DMS79 (cell line): ENCODE data around the gene LRRFIP2.
"Not testable (repeated sequence)": the region's sequence is repeated elsewhere in the genome, so short reads cannot be mapped to it uniquely, and the experiment has no call there.

Source experiments
- DNase-seq: peaks from one replicate; lab custom pipeline; 2025; lab: John Stamatoyannopoulos, UW

LRRFIP2 gene

GRCh38 chr3:37058117-37058516 lies 116.3 kb downstream of the LRRFIP2 start:
- DNase-seq, result no peak

DNA sequence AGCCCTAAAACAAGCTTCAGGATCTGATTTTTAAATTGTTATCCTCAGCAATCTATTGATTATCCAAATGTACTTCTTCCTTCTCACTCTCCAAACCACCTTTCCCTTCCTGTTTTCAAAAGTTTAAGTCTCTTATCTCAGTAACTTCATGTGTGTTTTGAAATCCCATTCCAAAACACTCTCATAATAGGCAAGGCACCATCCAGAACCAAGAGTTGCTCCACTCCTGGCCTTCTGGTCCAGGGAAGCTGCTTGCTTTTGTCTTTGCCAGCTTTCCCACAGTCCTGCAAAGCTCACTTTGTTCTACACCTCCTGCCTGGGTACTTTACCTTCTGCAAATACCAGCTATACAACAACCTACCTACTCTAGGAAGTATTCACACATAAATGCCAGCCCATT lies 117.6 kb downstream of the LRRFIP2 start:
- no peak for DNase-seq

- not testable (repeated sequence) for DNase-seq
Observed at GRCh38 chr3:37055077-37055476, 119.3 kb downstream of the LRRFIP2 start.

DNA sequence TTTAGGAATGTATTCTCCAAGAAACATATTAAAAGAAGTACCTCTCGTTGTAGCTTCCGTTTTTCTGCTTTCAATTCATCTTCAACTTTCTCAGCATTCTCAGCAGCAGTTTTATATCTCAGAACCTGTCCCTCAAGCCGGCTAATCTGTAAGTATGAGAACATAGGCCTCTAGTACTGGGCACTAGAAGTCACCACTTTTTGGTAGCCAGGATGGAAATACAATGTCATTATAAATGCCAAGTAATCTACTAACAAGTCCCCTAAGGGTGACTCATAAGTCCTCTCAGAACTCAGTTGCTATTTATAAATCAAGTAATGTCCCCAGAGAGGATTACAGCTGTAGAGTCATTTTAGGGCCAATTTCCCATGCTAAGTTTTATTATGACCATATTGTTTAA lies 120.0 kb downstream of the LRRFIP2 start:
- DNase-seq, result no peak

- DNase-seq, result no peak
Observed at GRCh38 chr3:37053753-37054152, 120.6 kb downstream of the LRRFIP2 start.

DNA sequence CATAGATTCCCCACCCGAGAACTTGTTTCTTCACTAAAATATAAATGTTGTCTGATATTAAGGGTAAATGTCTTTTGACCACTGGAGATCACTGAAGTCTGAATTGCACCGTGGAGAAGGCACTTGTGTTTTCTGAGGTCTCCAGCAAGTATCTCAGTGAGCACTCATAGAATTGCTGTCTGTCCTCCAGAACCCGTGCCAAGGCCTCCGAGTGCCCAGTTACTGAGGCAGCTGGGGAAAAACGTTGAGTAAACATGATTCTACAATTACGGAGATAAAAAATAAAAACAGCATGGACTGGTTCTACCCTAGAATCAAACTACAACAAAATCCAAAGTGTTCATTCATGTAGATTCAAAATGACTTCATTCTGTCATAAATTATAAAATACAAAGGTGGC lies 121.0 kb downstream of the LRRFIP2 start:
- peak; percentile 1 for DNase-seq

DNA sequence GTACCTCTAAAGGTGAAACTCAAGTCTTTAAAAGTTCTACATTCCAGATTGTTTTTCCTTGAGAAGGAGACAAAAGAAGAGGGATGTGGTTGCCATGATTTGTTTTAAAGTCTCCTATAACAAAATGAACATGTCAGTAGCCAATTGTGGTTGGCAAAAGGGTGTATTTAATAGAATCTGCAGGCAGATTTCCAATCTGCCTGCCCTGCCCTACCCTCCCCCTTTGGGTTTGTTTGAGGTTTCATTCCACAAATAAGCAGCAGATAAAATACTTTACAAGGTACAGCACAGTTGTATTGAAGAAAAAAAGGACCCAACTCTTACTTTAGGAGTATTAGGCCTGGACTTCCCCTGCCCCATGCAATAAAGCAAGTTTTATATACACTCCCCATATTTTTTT lies 121.5 kb downstream of the LRRFIP2 start:
- DNase-seq, result no peak

DNA sequence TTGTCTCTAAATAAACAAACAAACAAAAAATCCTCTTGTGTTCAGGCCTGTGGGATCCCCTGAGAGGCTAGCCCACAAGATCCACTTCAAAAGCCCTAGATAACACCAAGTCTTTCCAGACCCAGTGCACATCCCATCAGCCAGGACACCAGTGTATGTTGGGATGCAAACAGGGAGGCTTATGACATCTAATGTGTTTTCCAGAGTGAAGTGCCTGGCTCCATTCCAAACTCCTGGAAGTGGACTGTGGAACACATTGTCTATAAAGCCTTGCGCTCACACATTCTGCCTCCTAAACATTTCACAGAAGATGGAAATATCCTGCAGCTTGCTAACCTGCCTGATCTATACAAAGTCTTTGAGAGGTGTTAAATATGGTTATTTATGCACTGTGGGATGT lies 124.1 kb downstream of the LRRFIP2 start:
- DNase-seq, result no peak

GRCh38 chr3:37042712-37043111 lies 131.7 kb downstream of the LRRFIP2 start:
- DNase-seq, result not testable (repeated sequence)

GRCh38 chr3:37041546-37042195 lies 132.7 kb downstream of the LRRFIP2 start:
- DNase-seq, result no peak

DNA sequence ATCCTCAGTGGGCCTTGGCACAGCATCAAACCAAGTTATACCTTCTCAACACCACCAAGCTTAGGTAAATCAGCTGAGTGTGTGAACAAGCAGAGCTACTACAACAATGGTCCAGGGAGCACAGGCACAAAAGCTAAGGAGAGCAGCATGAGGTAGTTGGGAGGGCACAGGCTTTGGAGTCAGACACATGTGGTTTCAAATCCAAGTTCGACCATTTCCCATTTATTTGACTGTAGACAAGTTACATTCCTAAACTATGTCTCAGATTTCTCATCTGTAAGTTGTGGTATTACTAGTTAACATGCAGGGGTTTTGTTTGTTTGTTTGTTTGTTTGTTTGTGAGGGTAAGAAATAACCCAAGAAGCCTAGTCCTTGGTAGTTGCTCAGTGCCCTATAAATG lies 134.2 kb downstream of the LRRFIP2 start:
- no peak for DNase-seq

DNA sequence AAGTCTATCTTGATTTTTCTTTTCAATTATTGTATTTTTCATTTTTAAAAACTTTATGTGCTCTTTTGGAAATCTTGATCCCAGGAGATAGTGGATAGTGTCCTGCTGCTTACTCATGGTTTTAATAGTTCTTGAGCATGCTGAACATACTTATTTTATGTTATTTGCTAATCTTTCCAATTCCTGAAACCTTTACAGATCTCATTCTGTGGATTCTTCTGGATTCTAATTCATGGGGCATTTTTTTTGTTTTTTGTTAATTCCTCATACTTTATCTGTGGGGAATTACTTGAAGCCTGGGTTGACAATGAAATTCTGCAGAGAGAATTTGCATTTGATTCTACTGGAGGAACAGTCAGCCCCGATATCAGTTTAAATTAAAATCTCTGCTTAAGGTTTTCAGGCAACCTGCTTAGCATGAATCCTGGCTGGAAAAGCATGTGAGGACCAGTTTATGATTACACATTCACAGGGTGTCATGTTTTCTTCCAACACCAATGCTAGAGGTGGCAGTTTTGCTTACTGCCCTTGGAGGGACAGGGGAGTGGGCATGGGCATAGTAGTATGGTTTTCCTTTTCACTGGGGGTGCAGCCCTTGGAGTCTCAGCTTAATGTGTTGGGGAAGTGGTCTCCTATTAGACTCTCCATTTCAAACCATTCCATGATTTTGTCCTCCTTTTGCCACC lies 135.1 kb downstream of the LRRFIP2 start:
- no peak for DNase-seq

DNA sequence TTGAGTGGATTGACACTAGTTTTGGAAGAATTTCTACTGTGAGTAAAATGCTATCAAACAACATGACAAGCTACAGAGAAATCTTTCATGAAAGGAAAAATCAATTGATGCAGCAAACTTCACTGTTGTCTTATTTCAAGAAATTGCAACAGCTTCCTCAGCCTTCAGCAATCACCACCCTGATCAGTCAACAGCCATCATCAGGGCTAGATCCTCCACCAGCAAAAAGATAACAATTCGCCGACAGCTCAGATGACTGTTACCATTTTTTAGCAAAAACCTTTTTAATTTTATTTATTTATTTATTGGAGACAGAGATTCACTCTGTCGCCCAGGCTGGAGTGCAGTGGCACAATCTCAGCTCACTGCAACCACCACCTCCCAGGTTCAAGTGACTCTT lies 137.0 kb downstream of the LRRFIP2 start:
- DNase-seq, result no peak

DNA sequence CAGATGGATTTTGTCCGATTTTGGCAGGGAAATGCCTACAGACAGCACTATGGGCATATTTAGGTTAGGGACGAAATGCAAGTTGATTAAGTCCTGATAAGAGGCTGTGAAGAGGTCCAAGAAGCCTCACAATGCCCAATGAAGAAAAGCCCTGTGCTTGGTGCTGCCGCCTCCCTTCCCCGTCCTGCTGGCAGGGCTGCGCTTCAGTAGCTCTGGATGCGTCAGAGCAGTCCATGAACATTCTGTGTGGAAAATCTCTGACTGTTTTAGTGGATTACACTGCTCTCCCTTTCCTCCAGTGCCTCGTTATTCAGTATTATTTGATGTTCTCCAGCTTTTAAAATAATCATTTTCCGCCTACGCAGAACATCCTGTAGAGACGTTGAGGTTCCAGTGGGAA lies 141.4 kb downstream of the LRRFIP2 start:
- no peak for DNase-seq

DNA sequence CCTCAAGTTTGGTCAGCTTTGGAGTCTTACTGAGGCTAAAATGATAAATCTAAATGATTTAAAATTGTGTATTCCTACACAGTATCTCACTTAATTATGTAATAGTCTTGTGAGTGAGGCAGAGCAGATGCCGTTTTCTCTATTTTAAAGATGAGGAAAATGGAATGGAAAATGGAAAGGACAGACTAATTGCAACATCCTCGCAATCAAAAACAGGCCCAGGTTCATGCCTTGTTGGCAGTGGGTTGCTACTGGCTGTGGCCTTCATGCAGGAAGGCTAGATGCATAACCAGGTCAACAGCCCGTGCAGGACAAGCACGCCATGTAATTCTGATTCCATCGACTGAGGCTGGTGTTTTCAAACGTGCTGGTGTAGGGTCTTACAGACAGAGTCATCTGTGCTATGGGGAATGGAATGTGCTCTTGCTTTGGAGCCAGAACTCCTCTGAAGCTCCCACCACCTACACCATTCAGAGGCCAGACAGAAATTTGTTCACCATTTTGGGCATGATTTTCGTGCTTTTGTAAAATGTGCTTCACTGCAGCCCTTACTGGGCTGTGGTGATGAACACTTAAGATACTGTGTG lies 143.2 kb downstream of the LRRFIP2 start:
- no peak for DNase-seq

DNA sequence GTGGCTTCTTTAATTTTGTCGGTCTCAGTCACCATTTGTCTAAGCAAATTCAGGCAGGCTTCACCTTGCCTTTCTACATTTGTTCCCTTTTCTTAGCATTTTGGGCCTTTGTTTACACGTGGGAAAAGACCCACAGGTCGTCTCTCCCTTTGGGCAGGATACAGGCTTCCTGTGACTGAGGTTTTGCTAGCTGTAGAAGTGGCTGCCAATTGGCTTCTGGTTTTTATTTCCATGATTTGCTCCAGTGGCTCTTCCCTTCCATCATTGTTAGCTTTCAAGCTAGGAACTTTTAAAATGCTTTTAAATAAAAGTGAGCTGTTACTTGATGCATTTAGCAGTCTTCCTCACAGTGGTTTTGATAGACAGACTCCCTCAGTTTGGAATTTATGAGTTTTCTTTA lies 143.8 kb downstream of the LRRFIP2 start:
- DNase-seq, result no peak

DNA sequence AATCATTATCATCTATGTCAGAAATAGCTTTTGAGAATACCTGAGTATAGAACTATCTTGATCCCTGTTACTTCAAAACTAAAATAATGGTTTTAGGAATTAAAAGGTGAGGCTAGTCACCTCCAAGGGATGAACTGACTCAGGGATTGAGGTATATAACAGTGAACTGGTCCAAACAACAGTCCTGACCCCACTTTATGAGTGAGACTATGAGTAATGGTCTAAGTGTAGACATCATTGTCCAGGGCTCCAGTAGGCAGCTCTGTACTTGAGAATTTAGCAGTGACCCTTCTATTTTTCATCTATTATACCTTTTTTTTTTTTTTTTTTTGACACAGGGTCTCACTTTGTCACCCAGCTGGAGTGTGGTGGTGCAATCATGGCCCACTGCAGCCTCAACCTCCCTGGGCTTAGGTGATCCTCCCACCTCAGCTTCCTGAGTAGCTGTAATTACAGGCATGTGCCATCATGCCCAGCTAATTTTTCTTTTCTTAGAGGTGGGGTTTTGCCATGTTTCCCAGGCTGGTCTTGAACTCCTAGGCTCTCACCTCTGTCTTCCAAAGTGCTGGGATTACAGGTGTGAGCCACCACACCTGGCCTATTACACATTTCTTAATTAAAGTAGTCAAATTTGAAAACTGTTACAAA lies 144.7 kb downstream of the LRRFIP2 start:
- no peak for DNase-seq

- no peak for DNase-seq
Observed at GRCh38 chr3:37029111-37029510, 145.3 kb downstream of the LRRFIP2 start.

DNA sequence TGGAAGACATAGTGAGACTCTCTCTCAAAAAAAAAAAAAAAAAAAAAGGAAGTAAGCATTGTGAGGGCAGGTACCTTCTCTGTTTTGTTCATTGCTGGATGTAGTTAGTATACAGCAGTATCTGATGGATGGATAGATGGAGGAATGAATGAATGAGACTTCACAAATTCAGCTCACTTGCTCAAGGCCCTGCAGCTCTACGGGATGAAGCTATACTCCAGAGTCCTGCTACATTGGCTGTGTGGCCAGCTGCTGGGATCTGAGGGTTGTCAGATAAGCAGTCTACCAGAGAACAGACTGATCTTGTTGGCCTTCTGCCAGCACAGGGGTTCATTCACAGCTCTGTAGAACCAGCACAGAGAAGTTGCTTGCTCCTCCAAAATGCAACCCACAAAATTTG lies 146.1 kb downstream of the LRRFIP2 start:
- DNase-seq, result peak; percentile 64

DNA sequence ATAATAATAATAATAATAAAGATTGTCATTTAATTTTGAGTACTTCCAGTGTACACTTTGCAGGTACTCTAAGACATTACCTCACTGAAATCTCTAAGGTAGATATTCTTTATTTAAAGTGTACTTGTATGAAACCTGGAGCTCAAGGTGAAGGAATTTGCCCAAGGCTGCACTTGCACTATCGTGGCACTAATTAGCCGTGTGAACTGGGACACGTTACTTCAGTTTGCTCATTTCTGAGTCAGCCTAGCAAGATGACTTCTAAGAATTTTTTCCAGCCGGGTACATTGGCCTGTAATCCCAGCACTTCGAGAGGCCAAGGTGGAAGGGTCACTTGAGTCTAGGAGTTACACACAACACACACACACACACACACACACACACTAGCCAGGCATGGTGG lies 147.5 kb downstream of the LRRFIP2 start:
- DNase-seq, result no peak

- no peak for DNase-seq
Observed at GRCh38 chr3:37025561-37026335, 148.6 kb downstream of the LRRFIP2 start.

GRCh38 chr3:37024820-37025405 lies 149.5 kb downstream of the LRRFIP2 start:
- no peak for DNase-seq
